ENCODE data around the gene ZBTB18. TPM values are rescaled to one million over a fixed set of nuclear protein-coding genes. Genes with fewer than 3 reads are reported as not detected.

The ZBTB18 gene
- polyA plus RNA-seq (2012; ENCODE audit: insufficient read length, low read depth) = 0.94 TPM

DNA sequence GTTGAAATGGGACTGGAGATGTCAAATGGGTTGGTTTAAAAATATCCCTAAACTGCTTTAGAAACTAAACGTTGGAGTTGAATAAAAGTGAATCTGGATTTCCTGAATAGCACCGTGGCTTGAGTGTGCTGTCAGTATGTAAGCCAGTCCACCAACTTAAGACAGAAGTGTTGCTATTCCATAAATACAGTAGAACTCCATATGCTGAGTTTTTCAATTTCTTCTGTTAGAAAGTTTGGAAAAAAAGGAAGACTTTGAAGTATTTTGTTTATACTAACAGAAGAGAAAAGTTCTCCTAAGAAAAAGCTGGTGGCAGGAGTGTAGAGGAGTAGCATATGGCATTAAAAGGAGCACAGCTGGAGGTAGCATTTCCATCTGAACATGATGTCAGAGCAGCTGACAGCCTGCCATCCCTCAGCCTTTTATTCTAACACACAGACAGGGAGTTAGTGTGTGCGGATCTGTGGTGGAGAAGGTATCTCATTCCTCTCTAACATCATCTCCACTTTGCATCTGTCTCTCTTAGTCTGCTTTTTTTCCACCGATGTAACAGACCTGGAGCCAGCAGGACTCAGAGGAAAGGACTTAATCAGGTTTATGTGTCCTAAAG, at the start of gene ZBTB18:
TSS of gene ZBTB18 (plus strand) at position 449 of the 610 bp plus-strand sequence. CDS start at position 598, 149 bp downstream.
- TF ChIP-seq, protein P1, sequence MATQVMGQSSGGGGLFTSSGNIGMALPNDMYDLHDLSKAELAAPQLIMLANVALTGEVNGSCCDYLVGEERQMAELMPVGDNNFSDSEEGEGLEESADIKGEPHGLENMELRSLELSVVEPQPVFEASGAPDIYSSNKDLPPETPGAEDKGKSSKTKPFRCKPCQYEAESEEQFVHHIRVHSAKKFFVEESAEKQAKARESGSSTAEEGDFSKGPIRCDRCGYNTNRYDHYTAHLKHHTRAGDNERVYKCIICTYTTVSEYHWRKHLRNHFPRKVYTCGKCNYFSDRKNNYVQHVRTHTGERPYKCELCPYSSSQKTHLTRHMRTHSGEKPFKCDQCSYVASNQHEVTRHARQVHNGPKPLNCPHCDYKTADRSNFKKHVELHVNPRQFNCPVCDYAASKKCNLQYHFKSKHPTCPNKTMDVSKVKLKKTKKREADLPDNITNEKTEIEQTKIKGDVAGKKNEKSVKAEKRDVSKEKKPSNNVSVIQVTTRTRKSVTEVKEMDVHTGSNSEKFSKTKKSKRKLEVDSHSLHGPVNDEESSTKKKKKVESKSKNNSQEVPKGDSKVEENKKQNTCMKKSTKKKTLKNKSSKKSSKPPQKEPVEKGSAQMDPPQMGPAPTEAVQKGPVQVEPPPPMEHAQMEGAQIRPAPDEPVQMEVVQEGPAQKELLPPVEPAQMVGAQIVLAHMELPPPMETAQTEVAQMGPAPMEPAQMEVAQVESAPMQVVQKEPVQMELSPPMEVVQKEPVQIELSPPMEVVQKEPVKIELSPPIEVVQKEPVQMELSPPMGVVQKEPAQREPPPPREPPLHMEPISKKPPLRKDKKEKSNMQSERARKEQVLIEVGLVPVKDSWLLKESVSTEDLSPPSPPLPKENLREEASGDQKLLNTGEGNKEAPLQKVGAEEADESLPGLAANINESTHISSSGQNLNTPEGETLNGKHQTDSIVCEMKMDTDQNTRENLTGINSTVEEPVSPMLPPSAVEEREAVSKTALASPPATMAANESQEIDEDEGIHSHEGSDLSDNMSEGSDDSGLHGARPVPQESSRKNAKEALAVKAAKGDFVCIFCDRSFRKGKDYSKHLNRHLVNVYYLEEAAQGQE (IDR thresholded peaks at IDR 0.05; ENCODE audit: insufficient read depth in 1 of 2, low read depth in 2 of 2, low read length in 2 of 2) = no peak
- no peak for TF ChIP-seq POLR2AphosphoS5 (IDR thresholded peaks at IDR 0.05; ENCODE audit: low read depth, low read length)
- peak; percentile 73; the same call in 1 of the 2 replicates for TF ChIP-seq SIN3A (IDR thresholded peaks at IDR 0.05; ENCODE audit: borderline replicate concordance, insufficient read depth, low read length)
- no peak for TF ChIP-seq TAF1 (IDR thresholded peaks at IDR 0.05; ENCODE audit: borderline replicate concordance, insufficient read depth, low read length)
- TF ChIP-seq FOXP2 (optimal IDR thresholded peaks at IDR 0.05; ENCODE audit: borderline replicate concordance, extremely low read depth, extremely low read length, insufficient read depth) = no peak

DNA sequence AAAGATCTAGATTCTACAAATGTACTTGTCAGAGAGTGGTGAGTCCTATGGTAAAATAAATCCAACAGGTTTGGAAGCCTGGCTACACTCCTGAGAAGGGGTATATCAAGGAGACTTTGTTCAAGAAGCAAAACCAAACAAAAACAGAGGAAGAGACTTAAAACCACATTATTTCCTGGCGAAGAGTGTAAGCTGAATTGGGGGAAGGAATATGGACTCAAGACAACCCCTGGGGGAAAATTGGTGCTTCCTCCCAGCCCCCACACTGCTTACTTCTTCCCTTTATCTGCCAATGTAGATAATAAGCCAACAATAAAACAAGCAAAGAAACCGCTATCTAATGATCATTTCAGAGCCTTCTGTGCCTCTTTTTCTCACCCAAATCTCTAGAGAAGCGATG, 48.4 kb upstream of the ZBTB18 start:
- no peak for TF ChIP-seq TAF1 (IDR thresholded peaks at IDR 0.05; ENCODE audit: borderline replicate concordance, insufficient read depth, low read length)
- TF ChIP-seq FOXP2 (optimal IDR thresholded peaks at IDR 0.05; ENCODE audit: borderline replicate concordance, extremely low read depth, extremely low read length, insufficient read depth) = no peak
- no peak for TF ChIP-seq POLR2AphosphoS5 (IDR thresholded peaks at IDR 0.05; ENCODE audit: low read depth, low read length)
- TF ChIP-seq, protein P1 (IDR thresholded peaks at IDR 0.05; ENCODE audit: insufficient read depth in 1 of 2, low read depth in 2 of 2, low read length in 2 of 2) = no peak
- no peak for TF ChIP-seq SIN3A (IDR thresholded peaks at IDR 0.05; ENCODE audit: borderline replicate concordance, insufficient read depth, low read length)

DNA sequence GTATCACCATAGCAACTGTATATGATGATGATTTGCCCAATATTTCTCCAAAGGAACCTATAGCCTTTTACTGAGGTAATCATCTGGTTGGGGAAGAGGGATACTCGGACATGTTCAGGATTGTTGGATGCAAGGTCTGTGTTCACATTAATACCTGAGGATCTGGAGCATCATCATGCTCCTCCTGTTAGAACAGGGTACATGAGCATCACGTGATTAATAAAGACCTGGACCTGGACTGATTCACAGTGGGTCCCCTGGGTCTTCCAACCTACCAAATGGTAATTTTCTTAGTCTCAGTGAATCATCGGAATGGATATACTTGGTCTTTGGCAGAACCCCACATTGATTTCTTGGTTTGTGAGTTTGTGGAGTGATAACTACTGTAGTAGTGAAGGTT, 45.6 kb upstream of the ZBTB18 start:
- no peak for TF ChIP-seq TAF1 (IDR thresholded peaks at IDR 0.05; ENCODE audit: borderline replicate concordance, insufficient read depth, low read length)
- no peak for TF ChIP-seq FOXP2 (optimal IDR thresholded peaks at IDR 0.05; ENCODE audit: borderline replicate concordance, extremely low read depth, extremely low read length, insufficient read depth)
- TF ChIP-seq, protein P1 (IDR thresholded peaks at IDR 0.05; ENCODE audit: insufficient read depth in 1 of 2, low read depth in 2 of 2, low read length in 2 of 2) = no peak
- no peak for TF ChIP-seq SIN3A (IDR thresholded peaks at IDR 0.05; ENCODE audit: borderline replicate concordance, insufficient read depth, low read length)
- no peak for TF ChIP-seq POLR2AphosphoS5 (IDR thresholded peaks at IDR 0.05; ENCODE audit: low read depth, low read length)

GRCh38 chr1:244006381-244006901, 44.6 kb upstream of the ZBTB18 start:
- TF ChIP-seq TAF1 (IDR thresholded peaks at IDR 0.05; ENCODE audit: borderline replicate concordance, insufficient read depth, low read length) (no peak), SIN3A (IDR thresholded peaks at IDR 0.05; ENCODE audit: borderline replicate concordance, insufficient read depth, low read length) (no peak), FOXP2 (optimal IDR thresholded peaks at IDR 0.05; ENCODE audit: borderline replicate concordance, extremely low read depth, extremely low read length, insufficient read depth) (no peak), POLR2AphosphoS5 (IDR thresholded peaks at IDR 0.05; ENCODE audit: low read depth, low read length) (no peak)
- TF ChIP-seq, protein P1 (IDR thresholded peaks at IDR 0.05; ENCODE audit: insufficient read depth in 1 of 2, low read depth in 2 of 2, low read length in 2 of 2) = no peak
